Measurements from ENCODE around the gene ZMYND19.
"Not testable (repeated sequence)": the region's sequence is repeated elsewhere in the genome, so short reads cannot be mapped to it uniquely, and the experiment has no call there.

GRCh38 chr9:137627406-137627805 is 37.1 kb upstream of the ZMYND19 start:
- not testable (repeated sequence) for TF ChIP-seq CTCF (conservative IDR thresholded peaks at IDR 0.05; ENCODE audit: low read length); EZH2phosphoT487 (IDR thresholded peaks at IDR 0.05; ENCODE audit: borderline replicate concordance)

Measured in Loucy (cell line).